ENCODE results near the gene FLNC.

FLNC gene

GRCh38 chr7:128863433-128863989 lies 33.3 kb downstream of the FLNC start:
- DNase-seq: peak; percentile 27 to 55

GRCh38 chr7:128865303-128865702 lies 35.1 kb downstream of the FLNC start:
- no peak for DNase-seq

GRCh38 chr7:128865996-128866877 lies 36.0 kb downstream of the FLNC start:
- DNase-seq: no peak

- DNase-seq: no peak
Measured at GRCh38 chr7:128867241-128867640, 37.0 kb downstream of the FLNC start.

- peak; percentile 71 to 72 for DNase-seq
Measured at GRCh38 chr7:128867842-128868623, 37.8 kb downstream of the FLNC start.

- DNase-seq: no peak
Measured at GRCh38 chr7:128868624-128869137, 38.5 kb downstream of the FLNC start.

- DNase-seq: peak in 1 of 2 experiments; percentile 59
Measured at GRCh38 chr7:128869138-128869943, 39.1 kb downstream of the FLNC start.

- DNase-seq: no peak
Measured at GRCh38 chr7:128869944-128870285, 39.7 kb downstream of the FLNC start.

- no peak for DNase-seq
Measured at GRCh38 chr7:128871050-128871449, 40.8 kb downstream of the FLNC start.

- no peak for DNase-seq
Measured at GRCh38 chr7:128872394-128872824, 42.2 kb downstream of the FLNC start.

- no peak for DNase-seq
Measured at GRCh38 chr7:128873234-128873633, 43.0 kb downstream of the FLNC start.

- peak; percentile 23 to 28 for DNase-seq
Measured at GRCh38 chr7:128874140-128875031, 44.2 kb downstream of the FLNC start.

- no peak for DNase-seq
Measured at GRCh38 chr7:128875523-128875948, 45.3 kb downstream of the FLNC start.

GRCh38 chr7:128876127-128876526 lies 45.9 kb downstream of the FLNC start:
- DNase-seq: no peak

GRCh38 chr7:128876586-128876977 lies 46.4 kb downstream of the FLNC start:
- DNase-seq: no peak

- no peak for DNase-seq
Measured at GRCh38 chr7:128876978-128877755, 47.0 kb downstream of the FLNC start.

GRCh38 chr7:128877756-128878120 lies 47.5 kb downstream of the FLNC start:
- DNase-seq: no peak

- DNase-seq: no peak
Measured at GRCh38 chr7:128878226-128879105, 48.3 kb downstream of the FLNC start.

- DNase-seq: peak in 1 of 2 experiments; percentile 19
Measured at GRCh38 chr7:128879461-128879938, 49.3 kb downstream of the FLNC start.

All from SHP77 (cell line).